WERI-Rb-1 (cell line): ENCODE data around the gene LPCAT1.

Experiments used
- DNase-seq: peaks from one replicate; pipeline ENCODE4 v3.0.0-alpha.2; 2020
- H3K27ac ChIP-seq: fragments of 250-450 bp; sonication (Bioruptor Pico); 2 replicates; pipeline ENCODE4 v1.5.1; 2020; ENCODE audit warnings: mild to moderate bottlenecking, moderate library complexity
- H3K27me3 ChIP-seq: fragments of 250-450 bp; sonication (Bioruptor Pico); 2 replicates; pipeline ENCODE4 v1.5.1; 2021; ENCODE audit warnings: mild to moderate bottlenecking, low read depth, moderate library complexity; ENCODE audit not compliant: insufficient read depth, severe bottlenecking
- H3K36me3 ChIP-seq: fragments of 250-450 bp; sonication (Bioruptor Pico); 2 replicates; pipeline ENCODE4 v1.5.1; 2020; ENCODE audit warnings: mild to moderate bottlenecking, moderate library complexity
- H3K4me3 ChIP-seq: 2 replicates; pipeline ENCODE4 v1.5.1; 2011; ENCODE audit warnings: low read depth, mild to moderate bottlenecking, control low read depth, low read length
- H3K9me3 ChIP-seq: fragments of 250-450 bp; sonication (Bioruptor Pico); 2 replicates; pipeline ENCODE4 v1.5.1; 2021; ENCODE audit warnings: mild to moderate bottlenecking, moderate library complexity; ENCODE audit not compliant: severe bottlenecking
- TF ChIP-seq, protein P1 (sequence below): IDR thresholded peaks from 2 replicates; pipeline ENCODE4 v1.5.1; 2011; ENCODE audit warnings: low read depth, mild to moderate bottlenecking, control low read depth, inconsistent platforms, low read length

Gene LPCAT1

DNA sequence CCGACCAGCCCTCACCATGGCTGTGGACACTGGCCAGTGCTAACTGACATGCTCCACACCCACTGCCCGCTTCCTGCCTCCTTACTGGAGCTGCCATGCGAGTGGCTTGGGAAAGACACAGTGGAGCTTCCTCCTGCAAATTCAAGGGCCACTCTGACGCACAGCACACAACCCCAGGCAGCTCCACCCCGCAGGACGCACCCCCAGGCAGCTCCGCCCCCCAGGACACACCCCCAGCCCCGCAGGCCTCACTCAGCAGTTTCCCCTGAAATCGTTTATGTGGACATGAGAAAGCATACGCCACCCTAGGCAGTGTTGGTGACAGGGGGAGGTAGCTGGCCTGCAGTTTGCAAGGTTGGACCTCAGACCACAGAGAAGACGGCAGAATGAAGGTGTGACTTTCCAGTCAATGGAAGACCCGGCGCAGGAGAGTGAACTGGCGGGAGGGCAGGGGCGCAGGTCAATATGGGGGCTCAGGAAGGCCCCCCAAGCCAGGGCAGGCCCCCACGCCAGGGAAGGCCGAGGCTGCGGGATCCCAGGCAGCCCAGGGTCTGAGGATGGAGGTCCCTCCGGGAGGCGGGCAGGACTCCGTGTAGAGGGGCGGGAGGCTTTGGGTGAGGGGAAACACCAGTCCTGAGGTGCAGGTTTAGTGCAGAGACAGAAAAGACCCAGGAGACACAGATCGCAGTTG lies 21.6 kb downstream of the LPCAT1 start:
- H3K4me3 ChIP-seq = no peak overlapping the region
- H3K36me3 ChIP-seq = peaks cover 49% of the 10 kb centered on the region
- no peak overlapping the region for H3K27ac ChIP-seq
- DNase-seq = no peak
- H3K9me3 ChIP-seq = no peaks in the 10 kb centered on the region
- no peaks in the 10 kb centered on the region for H3K27me3 ChIP-seq
- TF ChIP-seq, protein P1, sequence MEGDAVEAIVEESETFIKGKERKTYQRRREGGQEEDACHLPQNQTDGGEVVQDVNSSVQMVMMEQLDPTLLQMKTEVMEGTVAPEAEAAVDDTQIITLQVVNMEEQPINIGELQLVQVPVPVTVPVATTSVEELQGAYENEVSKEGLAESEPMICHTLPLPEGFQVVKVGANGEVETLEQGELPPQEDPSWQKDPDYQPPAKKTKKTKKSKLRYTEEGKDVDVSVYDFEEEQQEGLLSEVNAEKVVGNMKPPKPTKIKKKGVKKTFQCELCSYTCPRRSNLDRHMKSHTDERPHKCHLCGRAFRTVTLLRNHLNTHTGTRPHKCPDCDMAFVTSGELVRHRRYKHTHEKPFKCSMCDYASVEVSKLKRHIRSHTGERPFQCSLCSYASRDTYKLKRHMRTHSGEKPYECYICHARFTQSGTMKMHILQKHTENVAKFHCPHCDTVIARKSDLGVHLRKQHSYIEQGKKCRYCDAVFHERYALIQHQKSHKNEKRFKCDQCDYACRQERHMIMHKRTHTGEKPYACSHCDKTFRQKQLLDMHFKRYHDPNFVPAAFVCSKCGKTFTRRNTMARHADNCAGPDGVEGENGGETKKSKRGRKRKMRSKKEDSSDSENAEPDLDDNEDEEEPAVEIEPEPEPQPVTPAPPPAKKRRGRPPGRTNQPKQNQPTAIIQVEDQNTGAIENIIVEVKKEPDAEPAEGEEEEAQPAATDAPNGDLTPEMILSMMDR = no peak

GRCh38 chr5:1501372-1502045 lies 22.3 kb downstream of the LPCAT1 start:
- Histone ChIP-seq H3K36me3 (peaks cover 49% of the 10 kb centered on the region), H3K4me3 (no peak overlapping the region), H3K27ac (no peak overlapping the region), H3K27me3 (no peaks in the 10 kb centered on the region), H3K9me3 (no peaks in the 10 kb centered on the region)
- no peak for DNase-seq
- TF ChIP-seq, protein P1 = no peak

- DNase-seq = no peak
- Histone ChIP-seq H3K27ac (no peak overlapping the region), H3K9me3 (no peaks in the 10 kb centered on the region), H3K36me3 (peaks cover 52% of the 10 kb centered on the region), H3K4me3 (no peak overlapping the region), H3K27me3 (no peaks in the 10 kb centered on the region)
- TF ChIP-seq, protein P1 = no peak
These were observed 23.2 kb downstream of the LPCAT1 start for GRCh38 chr5:1500411-1501091.

DNA sequence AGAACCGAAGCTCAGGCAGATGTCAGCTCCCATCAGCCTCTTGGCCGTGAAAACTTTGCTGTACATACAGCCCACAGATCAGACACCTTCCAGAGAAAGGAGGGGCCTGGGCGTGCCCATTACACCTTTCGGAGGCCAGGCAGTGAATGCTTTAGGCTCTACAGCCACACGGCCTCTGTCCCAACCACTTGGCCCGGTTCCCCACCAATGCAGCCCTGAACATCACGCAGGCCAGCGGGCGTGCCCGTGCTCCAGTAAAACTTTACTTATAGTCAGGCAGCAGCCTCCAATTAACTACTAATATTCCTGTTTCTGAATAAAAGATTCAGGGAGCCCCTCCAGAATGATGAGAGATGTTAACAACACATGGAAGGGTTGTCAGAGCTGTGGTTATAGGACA lies 23.9 kb downstream of the LPCAT1 start:
- TF ChIP-seq, protein P1 = no peak
- no peaks in the 10 kb centered on the region for H3K27me3 ChIP-seq
- peaks cover 57% of the 10 kb centered on the region for H3K36me3 ChIP-seq
- no peak overlapping the region for H3K4me3 ChIP-seq
- no peak overlapping the region for H3K27ac ChIP-seq
- no peak for DNase-seq
- H3K9me3 ChIP-seq = no peaks in the 10 kb centered on the region

DNA sequence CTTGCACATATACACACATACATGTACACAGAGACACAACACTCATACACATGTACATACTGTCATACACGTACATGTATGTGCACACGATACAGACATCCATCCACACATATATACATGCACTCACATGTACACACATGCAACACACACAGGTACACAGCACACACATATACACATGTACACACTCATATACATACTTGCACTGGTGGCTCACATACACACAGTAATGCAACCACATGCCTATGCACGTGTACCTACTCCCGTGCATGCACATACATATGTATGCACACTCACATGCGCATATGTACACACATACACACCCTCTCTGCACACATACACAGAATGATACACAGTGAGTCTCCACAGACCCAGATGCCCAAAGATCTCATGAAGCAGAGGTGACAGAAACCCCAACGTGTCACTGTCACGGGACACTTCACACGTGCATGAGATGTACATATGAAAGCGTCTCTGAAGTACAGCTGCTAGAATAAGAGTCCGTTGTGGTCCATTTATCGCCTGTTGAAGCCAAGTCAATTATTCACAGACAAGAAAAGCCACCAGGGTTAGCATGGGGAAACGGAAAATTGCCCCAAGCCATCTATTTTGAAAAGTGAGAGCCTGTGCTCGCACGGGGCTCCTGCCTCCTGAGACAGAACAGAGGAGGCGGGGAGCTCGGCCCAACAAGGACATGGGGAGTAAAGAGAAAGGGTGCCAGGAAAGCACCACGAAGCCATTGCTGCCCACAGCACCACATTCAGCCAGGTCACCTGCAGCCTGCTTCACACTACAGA lies 24.9 kb downstream of the LPCAT1 start:
- TF ChIP-seq, protein P1 = no peak
- H3K36me3 ChIP-seq = peaks cover 67% of the 10 kb centered on the region

More for the DNA sequence above, 24.9 kb downstream of the LPCAT1 start:
- no peak for DNase-seq
- Histone ChIP-seq H3K4me3 (no peak overlapping the region), H3K27ac (no peak overlapping the region), H3K27me3 (no peaks in the 10 kb centered on the region), H3K9me3 (no peaks in the 10 kb centered on the region)
